Germinal center (tissue), 1 donor: Measurements from ENCODE around the gene SCAF8.
A peak's percentile ranks its signal among the peaks of the same experiment; 100 is the strongest.
"Not testable (repeated sequence)": the region's sequence is repeated elsewhere in the genome, so short reads cannot be mapped to it uniquely, and the experiment has no call there.

ENCODE experiments used
- DNase-seq: peaks from one replicate; pipeline ENCODE4 v3.0.0; 2012; ENCODE audit warnings: mixed read lengths, low spot score

Gene SCAF8, protein sequence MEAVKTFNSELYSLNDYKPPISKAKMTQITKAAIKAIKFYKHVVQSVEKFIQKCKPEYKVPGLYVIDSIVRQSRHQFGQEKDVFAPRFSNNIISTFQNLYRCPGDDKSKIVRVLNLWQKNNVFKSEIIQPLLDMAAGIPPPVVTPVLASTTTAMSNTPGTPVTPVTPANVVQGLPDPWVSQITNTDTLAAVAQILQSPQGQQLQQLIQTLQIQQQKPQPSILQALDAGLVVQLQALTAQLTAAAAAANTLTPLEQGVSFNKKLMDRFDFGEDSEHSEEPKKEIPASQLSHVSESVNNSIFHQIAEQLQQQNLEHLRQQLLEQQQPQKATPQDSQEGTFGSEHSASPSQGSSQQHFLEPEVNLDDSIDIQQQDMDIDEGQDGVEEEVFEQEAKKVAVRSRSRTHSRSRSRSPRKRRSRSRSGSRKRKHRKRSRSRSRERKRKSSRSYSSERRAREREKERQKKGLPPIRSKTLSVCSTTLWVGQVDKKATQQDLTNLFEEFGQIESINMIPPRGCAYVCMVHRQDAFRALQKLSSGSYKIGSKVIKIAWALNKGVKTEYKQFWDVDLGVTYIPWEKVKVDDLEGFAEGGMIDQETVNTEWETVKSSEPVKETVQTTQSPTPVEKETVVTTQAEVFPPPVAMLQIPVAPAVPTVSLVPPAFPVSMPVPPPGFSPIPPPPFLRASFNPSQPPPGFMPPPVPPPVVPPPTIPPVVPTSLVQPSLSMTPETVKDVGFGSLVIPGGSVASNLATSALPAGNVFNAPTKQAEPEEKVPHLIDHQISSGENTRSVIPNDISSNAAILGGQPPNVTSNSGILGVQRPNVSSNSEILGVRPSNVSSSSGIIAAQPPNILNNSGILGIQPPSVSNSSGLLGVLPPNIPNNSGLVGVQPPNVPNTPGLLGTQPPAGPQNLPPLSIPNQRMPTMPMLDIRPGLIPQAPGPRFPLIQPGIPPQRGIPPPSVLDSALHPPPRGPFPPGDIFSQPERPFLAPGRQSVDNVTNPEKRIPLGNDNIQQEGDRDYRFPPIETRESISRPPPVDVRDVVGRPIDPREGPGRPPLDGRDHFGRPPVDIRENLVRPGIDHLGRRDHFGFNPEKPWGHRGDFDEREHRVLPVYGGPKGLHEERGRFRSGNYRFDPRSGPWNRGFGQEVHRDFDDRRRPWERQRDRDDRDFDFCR (N-terminal part only)

DNA sequence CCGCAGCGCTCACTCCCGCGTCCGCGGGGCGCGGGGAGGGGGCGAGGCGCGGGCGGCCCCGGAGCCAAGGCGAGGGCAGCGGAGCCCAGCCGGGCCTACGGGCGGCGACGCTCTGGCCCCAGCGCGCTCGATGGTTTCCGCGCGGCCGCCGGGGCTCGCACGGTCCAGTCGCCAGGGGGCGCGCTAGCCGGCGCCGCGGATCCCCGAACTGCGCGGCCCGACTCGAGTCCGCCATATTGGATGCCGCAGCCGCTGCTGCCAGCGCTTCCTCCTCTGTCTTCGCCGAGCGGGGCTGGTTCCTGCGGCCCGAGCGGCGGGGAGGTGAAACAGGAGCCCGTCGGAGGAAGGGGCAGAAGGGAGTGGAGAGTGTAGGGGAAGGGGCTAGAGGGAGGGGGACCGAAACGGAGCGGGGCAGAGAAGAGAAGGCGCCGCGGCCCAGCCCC lies at the start of gene SCAF8:
Gene SCAF8 (plus strand): TSS at position 234 of the 443 bp plus-strand sequence. CDS start 485 bp downstream, outside the sequence.
- peak; percentile 86 for DNase-seq

DNA sequence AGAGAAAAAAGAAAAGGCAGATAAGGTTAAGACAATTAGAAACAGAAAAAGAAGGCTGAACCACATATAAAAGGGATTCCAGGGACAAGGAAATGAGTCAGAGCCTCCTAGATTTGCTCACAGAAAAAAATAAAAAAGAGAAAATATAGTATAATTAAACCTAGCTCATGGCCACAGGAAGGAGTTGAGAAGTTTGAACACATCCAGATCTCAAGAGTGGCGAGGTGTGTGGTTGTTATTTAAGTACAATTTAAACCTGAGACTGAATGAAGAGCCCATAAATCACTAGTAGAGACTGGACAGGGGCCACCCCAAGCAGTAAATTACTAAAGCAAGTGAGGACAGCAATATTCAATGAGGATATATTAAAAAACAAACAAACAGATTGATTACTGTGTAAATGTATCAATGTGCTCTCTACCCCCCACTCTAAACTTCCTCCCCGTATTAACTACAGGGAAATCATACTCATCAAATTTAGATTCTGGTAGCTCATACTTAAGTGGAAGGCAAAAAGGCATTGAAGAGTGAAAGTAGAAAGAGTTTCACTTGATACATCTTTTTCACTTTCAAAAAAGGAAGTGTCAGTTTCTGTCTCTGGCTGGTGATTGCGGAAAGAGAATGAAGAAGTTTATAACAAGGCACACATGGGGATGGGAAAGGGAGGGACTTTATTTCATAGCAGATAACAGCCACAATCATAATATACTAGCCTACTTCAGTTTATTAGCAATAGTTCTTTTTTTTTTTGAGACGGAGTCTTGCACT lies 49.3 kb upstream of the SCAF8 start:
- DNase-seq: peak; percentile 65

DNA sequence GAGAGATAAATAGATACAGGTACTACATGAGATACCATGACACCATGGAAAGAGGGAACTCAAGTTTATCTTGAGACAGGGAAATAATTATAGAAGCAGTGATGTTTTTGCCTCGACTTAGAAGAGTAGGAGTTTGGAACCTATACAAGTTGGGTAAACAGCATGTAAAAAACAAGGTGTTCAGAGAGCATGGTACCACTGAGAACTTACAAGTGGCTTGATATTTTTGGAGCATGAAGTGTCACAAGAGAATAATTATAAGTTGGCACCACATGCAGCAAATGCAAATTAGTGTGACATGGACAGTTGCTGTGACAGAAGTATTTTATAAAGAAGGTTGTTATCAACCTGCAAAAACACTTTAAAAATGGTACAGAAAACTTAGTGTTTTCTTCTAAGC lies 47.1 kb upstream of the SCAF8 start:
- peak; percentile 55 for DNase-seq

DNA sequence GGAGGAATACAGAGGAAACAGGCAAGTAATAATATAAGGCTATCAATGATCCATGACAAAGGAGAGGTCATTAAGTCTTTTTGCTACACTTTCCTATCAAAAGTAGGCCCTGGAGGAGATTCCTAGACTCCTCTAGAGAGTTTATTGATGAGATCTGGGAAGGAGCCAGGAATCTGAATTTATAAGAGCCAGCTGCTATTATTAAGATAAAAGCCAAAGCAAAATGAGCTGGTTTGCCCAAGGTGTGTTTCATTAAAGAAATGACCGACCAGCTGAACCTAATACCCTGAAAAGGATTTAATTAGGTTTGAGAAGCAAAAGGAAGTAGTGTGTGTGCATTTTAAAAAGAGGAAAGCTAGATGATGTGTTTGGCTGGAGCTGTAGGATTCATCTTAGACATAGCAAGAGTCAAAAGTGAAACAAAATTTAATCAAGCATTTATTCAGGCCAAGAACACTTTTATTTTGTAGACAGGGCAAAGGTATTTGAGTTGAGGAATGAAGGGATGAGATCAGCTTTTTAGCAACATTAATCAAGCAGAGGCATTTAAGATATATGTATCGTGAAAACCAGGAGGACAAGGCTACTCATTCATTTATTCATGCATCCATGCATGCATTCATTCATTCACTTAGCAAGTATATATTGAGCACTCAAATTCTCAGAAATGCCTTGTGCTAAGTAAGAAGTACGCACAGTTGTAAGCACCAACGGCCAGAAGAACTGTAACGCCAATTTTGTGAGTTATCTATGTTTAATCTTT lies 43.5 kb upstream of the SCAF8 start:
- DNase-seq: no peak

DNA sequence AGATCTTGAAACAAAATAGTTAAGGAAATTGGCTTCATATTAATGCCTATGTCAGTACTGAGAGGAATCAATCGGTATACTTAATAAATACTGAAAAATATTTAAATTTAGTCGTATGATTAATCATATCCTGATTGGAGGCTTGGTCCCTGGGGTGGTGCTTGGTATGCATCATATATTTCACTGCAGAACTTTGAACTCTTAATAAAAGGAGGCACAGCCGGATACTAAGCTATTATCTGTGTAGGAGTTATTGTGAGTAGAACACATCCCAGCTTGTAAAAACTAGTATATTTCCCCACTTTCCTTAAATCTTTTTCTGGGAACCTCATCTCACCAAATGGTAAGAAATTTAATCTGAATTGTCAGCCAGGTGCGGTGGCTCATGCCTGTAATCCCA lies 42.4 kb upstream of the SCAF8 start:
- no peak for DNase-seq

DNA sequence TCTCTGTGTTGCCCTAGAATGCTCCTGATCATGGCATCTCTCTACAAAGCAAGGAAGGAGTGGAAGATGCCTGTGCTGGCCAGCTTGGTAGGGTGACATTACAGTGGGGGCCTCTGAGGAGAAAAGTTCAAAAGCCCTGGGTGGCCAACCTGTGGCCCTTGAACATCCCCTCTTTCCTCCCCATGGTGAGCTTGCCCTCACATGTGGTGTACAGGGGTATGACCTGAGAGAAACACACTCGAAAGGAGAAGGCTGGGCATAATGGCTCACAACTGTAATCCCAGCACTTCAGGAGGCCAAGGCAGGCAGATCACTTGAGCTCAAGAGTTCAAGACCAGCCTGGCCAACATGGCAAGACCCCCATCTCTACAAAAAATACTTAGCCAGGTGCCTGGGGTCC lies 36.6 kb upstream of the SCAF8 start:
- DNase-seq: no peak

DNA sequence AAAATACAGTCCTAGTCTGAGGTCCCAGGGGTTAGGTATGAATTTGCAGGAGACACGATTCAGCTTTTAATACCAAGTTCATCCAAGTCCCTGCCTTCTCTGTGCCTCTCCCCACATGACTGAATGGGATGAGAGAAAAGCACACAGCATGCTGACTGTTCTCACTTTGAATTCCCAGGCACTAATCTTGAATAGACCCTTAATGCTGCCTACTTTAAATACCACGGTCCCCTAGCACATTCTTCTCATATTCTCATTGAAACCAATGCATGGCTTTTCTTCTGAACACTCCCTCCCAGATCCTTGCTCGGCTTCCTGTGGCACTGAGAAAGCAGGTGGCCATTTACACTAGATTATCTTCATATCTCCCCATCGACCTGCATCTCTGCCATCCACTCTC lies 30.1 kb upstream of the SCAF8 start:
- DNase-seq: no peak

DNA sequence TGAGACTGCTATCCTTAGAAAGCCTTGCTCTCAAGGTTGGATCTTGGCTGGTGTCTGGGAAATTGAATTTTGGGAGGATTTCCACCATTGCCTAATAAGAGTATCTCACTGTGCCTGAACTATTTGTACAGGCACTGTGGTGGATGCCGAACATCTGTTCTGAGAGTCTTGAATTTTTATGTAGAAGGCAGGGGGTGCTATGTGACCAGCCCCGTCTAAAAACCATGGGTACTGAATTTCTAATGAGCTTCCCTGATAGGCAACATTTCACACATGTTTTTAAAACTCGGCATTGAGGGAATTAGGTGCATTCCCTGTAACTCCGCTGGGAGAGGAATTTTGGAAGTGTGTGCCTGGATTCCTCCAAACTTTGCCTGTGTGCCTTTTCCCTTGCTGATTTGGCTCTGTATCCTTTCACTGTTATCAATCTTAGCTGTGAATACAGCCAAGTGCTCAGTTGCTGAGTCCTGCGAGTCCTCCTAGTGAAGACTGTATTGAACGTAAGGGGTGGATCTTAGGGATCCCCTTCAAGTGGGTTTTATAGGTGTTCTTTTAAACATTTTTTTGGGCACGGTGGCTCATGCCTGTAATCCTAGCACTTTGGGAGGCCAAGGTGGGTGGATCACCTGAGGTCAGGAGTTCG lies 27.6 kb upstream of the SCAF8 start:
- peak; percentile 23 for DNase-seq

DNA sequence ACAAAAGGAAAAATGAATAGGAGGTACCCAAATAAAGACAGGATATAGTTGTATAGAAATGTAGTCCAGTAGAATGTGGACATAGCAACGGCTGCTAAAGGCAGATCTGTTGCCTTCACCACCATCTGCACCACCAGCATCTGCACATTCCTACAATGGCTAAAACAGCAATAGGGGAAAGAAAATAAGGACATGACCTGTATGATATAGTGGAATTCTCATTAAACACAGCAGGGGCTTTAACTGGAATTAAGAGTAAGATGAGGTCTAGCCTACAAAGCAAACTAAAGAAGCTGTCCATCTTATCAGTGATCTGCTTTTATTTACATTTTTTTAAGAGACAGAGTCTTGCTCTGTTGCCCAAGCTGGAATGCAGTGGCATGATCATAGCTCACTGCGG lies 26.8 kb upstream of the SCAF8 start:
- no peak for DNase-seq

DNA sequence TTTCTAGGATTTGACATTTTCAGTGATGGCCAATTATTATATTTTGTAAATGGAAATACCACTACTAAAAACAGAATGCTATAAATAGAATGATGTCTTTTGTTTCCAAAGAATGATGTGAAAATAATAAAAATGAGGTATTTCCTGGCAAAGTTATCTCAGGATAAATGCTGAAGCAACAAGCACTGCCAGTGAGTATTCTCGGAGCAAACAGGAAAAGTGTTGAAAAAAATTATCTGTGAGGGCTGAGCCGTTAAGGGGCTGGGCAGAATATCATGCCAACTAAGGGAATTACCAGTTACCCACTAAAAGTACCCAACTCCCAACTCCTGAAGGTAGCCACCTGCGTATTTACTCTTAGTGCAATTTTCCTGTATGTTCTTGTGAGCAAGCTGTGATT lies 23.6 kb upstream of the SCAF8 start:
- no peak for DNase-seq

DNA sequence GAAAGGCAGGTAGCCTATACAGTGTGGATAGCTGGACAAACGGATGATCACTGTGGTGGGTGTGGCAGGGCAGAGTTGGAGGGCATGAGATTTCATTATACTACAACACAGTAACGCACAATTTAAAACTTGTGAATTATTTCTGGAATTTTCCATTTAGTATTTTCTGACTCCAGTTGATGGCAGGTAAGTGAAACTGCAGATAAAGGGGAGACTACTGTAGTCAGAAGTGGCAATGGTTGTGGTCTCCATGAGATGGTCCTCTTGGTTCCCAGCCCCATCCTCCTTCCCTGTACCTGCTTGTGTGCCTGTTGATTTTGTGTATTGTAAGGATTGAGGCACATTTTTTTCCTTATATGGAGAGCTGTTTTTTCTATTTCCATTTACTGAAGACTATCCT lies 22.5 kb upstream of the SCAF8 start:
- DNase-seq: no peak

DNA sequence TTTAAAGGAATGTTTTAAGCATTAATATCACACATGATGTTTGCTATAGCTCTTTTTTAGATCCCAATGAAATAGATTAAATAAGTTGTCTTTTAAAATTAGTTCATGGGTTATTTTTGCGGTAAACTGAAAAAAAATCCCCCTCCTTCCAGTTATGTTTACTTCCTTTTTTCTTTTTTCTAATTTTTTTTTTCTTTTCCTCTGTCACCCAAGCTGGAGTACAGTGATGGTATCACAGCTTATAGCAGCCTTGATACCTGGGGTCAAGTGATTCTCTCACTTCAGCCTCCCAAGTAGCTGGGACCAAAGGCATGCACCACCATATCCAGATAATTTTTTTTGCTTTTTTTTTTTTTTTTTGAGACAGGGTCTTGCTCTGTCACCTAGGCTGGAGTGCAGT lies 17.8 kb upstream of the SCAF8 start:
- DNase-seq: no peak

DNA sequence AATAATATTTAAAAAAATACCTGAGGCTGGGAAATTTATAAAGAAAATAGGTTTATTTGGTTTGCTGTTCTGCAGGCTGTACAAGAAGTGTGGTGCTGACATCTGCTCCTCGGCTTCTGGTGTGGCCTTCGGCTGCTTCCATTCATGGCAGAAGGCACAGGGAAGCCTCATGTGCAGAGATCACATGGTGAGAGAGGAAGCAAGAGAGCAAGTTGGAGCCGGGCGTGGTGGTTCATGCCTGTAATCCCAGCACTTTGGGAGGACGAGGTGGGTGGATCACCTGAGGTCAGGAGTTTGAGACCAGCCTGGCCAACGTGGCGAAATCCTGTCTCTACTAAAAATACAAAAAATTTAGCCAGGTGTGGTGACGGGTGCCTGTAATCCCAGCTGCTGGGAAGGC lies 16.9 kb upstream of the SCAF8 start:
- not testable (repeated sequence) for DNase-seq

DNA sequence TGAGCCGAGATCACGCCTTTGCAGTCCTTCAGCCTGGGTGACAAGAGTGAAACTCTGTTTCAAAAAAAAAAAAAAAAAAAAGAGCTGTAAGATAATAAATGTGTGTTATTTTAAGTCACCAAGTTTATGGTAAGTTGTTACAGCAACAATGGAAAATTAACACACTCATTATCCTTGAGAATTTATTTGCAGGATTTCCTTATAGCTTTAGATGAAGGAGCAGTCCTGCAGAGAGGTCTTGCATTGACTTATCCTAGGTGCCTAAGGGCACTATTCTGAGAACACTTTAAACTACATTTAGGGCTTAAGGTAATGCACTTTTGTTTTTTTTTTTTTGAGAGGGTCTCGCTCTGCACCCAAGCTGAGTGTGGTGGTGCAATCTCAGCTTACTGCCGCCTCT lies 13.8 kb upstream of the SCAF8 start:
- DNase-seq: no peak

DNA sequence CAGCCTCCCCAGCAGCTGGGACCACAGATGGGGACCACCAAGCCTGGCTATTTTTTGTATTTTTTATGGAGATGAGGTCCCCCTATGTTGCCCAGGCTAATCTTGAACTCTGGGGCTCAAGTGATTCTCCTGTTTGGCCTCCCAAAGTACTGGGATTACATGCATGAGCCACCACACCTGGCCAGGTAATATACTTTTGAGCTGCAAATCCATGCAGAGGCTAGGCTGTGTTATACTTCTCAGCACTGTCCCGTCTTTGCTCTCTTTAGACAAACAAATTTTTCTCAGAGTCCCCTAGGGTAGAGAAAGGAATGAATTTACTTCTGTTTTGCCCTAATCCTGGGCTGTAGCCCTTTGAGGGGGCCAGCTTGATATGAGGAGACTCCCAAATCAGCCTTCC lies 13.4 kb upstream of the SCAF8 start:
- no peak for DNase-seq

DNA sequence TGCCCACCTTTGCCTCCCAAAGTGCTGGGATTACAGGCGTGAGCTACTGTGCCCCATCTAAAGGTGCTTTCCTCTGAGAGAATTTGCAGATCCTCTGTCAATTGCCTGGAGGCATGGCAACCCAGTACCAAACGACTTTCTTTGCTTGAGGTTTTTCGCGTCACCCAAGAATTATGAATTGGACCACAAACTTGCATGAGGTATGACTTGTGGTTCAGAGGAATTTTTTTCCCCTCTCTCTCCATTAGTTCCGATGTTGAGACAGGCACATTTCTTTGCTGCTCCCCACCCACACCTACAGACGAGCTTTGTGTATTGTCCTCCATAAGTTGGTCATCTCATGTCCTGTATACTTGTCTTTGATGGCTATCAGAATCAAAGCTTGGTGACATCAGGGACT lies 11.8 kb upstream of the SCAF8 start:
- no peak for DNase-seq

DNA sequence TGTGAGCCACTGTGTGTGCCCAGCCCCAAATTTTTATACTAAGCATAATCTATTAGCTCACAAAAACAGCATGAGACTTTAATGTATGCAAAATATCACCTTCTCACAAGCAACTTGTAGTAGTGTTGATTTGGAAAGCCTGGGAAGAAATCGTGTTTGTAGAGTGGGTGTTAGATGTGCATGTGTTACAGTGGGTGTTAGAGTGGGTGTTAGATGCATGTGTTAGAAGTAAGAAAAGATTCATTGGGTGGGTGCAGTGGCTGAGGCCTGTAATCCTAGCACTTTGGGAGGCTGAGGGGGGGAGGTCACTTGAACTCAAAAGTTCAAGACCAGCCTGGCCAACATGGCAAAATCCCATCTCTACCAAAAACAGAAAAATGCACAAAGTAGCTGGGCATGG lies 6.3 kb upstream of the SCAF8 start:
- no peak for DNase-seq

DNA sequence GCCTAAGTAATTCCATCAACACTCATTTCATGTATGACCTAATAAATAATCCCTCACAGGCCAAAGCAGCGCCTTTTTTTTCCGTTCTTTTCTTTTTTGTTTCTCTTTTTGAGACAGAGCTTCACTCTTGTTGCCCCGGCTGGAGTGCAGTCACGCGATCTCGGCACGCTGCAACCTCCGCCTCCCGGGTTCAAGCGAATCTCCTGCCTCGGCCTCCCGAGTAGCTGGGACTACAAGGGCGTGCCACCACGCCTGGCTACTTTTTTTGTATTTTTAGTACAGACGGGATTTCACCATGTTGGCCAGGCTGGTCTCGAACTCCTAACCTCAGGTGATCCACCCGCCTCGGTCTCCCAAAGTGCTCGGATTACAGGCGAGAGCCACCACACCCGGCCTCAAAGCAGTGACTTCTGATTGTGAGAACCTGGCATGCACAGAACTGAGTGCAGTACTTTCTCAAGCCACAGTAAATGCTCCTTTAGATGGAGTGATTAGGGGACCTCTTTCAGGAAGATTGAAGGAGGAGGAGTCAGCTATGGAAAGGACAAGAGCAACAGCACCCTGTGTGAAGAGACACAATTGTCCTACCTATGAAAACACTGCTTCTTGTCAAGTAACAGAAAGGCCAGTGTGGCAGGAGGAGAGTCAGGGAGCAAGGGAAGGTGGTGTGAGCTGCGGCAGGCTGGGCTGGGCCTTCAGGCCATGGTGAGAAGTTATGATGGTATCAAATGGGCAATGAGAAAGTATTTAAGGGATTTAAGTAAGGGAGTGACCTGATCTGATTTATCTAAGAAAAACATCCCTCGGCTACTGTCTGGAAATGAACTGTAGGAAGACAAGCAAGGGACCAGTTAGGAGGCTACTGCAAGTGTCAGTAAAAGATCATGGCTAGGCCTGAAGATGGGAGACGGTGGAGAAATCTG lies 1.7 kb upstream of the SCAF8 start:
- DNase-seq: no peak

DNA sequence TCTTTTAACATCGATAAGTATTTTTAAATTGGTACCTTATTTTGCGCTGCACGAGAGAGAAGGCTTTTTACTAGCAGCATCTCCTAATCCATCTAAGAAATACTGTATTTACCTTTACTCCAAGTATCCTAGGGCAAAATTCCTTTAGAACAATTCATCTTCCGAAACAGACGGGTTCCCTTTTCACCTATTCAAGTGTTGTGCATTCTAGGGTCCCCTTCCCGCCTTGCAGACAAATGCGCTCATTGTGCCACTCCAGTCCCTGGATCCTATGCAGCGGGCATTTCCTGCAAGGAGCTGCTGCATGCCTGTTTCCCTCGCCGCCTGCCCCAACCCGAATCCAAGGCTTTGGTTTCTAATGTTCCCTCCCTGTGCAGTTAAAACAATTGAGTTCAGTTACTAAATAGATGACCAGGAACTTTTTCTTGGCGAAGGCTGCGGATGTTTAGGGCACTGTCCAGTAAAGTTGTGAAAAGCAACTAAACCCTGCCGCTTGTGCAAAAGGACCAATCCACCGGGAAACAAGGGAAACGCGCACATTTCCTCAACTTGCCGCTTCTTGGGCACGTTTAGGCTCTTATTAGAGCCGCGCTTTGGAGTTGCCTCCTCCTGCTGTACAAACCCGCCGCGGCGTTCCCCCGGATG lies 556 bp upstream of the SCAF8 start:
- DNase-seq: no peak
